Ovary (tissue), 9 donors: ENCODE data around the gene TJP1. TPM values are rescaled to one million over a fixed set of nuclear protein-coding genes. Genes with fewer than 3 reads are reported as not detected.
"Not testable (repeated sequence)": the region's sequence is repeated elsewhere in the genome, so short reads cannot be mapped to it uniquely, and the experiment has no call there.

Experiments
- DNase-seq, 5 donors: peaks; one replicate each; pipeline ENCODE4 v3.0.0-alpha.2; 2019 to 2020
- H3K27ac ChIP-seq, 2 donors: fragments of 200-600 bp; one replicate each; pipeline versions ENCODE4 v1.5.1 to v1.8.0; 2019 to 2022
- H3K27me3 ChIP-seq: fragments of 200-600 bp; one replicate; pipeline ENCODE4 v1.8.0; 2022
- H3K36me3 ChIP-seq: fragments of 200-600 bp; sonication (generic); one replicate; pipeline ENCODE4 v1.5.1; 2019
- H3K4me1 ChIP-seq: one replicate; pipeline ENCODE4 v1.8.1; 2013; ENCODE audit warnings: mild to moderate bottlenecking, moderate library complexity; ENCODE audit not compliant: insufficient read depth
- H3K4me3 ChIP-seq: fragments of 200-600 bp; sonication (generic); one replicate; pipeline ENCODE4 v1.5.1; 2017
- H3K9me3 ChIP-seq, 2 donors: fragments of 200-600 bp in 1 of 2; sonication (generic) in 1 of 2; one replicate each; pipeline versions ENCODE4 v1.5.1 to v1.8.1; 2013 to 2019; ENCODE audit warnings: mild to moderate bottlenecking in 1 of 2, moderate library complexity in 1 of 2
- EP300 ChIP-seq: sonication (generic); formaldehyde crosslinking; IDR thresholded peaks from one replicate; pipeline ENCODE4 v1.6.1; 2017; ENCODE audit warnings: antibody characterized with exemption
- POLR2A ChIP-seq: fragments of 450-650 bp; IDR thresholded peaks from one replicate; pipeline ENCODE4 v1.6.1; 2017; ENCODE audit warnings: antibody characterized with exemption, mild to moderate bottlenecking, moderate library complexity
- WGBS, 3 donors: extraction: QIAGEN DNeasy Blood & Tissue Kit in 1 of 3; methylation state at CpG; one replicate each; pipeline versions ENCODE4 v1.1.5 to v1.1.7; 2013 to 2017; 5-methylcytosine and 5-hydroxymethylcytosine counted together
- intact Hi-C, 4 donors: fragments of 100-400 bp; cut with DNase I; formaldehyde crosslinking; loops; one replicate each; pipeline versions ENCODE4 v1.11.0 to v1.15.1; 2022 to 2023
- polyA plus RNA-seq, 2 donors: library from polyadenylated mRNA; stranded (reverse); fragments of 200-250 nt in 1 of 2; fragments of 350-450 nt in 1 of 2; fragmentation: Illumina TruSeq in 1 of 2; extraction: RNeasy Lipid Tissue Mini Kit (QIAGEN cat#74804) in 1 of 2; gene quantifications; one replicate each; pipeline ENCODE4 v1.2.3, GENCODE V29; 2013 to 2014
- total RNA-seq, 7 donors: library from RNA; depleted of rRNA in 2 of 7; stranded (reverse); fragments of >200 nt in 2 of 7; fragmentation: NEBNext Ultra II Directional in 3 of 7; extraction: Animal tissue kit (Norgen Biotek cat#: 25700) in 3 of 7; gene quantifications; one replicate each; pipeline versions ENCODE4 v1.1.0 to v1.2.4, GENCODE V29; 2016 to 2023
- TF ChIP-seq, protein P1 (sequence below), 3 donors: fragments of 450-650 bp in 2 of 3; fragments of 200-600 bp in 1 of 3; IDR thresholded peaks; one replicate each; pipeline versions ENCODE4 v1.5.1 to v1.8.0; 2016 to 2022; ENCODE audit warnings: antibody characterized with exemption in 3 of 3, mild to moderate bottlenecking in 1 of 3
- donor health status: DM: no; HTN: no; CAD: no; lungs with moderate emphysema.
- donor health status: DM: no; HTN: no; CAD: no.
- donor health status: Bipolar disorder and iron deficiency.
- donor health status: DM: yes; HTN: yes; CAD: no.
- donor health status: DM: no; HTN: no; CAD: no.
- donor health status: DM: yes; HTN: yes; CAD: no.

TJP1 gene
- total and polyA plus RNA-seq, 9 donors: 25.3 to 150 (median 70.1) TPM

DNA sequence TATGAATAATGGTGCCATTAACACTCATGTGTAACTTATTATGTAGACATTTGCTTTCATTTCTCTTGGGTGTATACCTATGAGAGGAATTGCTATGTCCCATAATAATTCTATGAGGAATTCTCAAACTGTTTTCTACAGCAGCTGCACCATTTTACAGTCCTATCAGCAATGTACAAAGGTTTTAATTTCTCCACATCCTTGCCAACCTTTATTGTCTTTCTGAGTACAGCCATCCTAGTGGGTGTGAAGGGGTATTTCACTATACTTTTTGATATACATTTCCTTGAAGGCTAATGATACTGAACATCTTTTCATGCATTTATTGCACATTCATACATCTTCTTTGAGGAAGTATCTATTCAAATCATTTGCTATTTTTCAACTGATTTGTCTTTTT is 34.5 kb downstream of the TJP1 start:
- no peak overlapping the region for H3K4me3 ChIP-seq
- DNase-seq: no peak
- H3K27me3 ChIP-seq: no peaks in the 10 kb centered on the region
- H3K4me1 ChIP-seq: no peaks in the 10 kb centered on the region
- TF ChIP-seq POLR2A (no peak), EP300 (no peak)
- TF ChIP-seq, protein P1, sequence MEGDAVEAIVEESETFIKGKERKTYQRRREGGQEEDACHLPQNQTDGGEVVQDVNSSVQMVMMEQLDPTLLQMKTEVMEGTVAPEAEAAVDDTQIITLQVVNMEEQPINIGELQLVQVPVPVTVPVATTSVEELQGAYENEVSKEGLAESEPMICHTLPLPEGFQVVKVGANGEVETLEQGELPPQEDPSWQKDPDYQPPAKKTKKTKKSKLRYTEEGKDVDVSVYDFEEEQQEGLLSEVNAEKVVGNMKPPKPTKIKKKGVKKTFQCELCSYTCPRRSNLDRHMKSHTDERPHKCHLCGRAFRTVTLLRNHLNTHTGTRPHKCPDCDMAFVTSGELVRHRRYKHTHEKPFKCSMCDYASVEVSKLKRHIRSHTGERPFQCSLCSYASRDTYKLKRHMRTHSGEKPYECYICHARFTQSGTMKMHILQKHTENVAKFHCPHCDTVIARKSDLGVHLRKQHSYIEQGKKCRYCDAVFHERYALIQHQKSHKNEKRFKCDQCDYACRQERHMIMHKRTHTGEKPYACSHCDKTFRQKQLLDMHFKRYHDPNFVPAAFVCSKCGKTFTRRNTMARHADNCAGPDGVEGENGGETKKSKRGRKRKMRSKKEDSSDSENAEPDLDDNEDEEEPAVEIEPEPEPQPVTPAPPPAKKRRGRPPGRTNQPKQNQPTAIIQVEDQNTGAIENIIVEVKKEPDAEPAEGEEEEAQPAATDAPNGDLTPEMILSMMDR (IDR thresholded peaks at IDR 0.05): no peak
- intact Hi-C loops: no loop called here
- H3K36me3 ChIP-seq: no peaks in the 10 kb centered on the region
- no peaks in the 10 kb centered on the region for H3K9me3 ChIP-seq
- H3K27ac ChIP-seq: no peak overlapping the region

DNA sequence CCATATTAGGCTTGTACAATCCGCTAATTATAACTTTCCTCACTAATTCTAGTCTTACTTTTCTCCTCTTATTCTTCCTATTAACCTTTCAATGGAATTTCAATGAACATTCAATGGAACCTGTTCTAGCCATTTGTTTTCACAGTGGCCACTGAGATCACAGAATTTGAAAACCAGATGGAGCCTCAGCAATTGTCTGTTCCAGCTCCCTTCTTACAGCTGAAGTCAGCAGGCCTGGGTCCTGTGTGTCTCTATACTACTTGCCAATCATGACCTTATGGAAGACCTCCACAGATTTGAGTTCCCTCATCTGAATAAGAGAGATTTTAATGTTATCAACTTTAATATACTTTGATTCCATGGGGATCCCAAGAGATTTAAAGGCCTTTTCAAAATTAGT is 36.6 kb downstream of the TJP1 start:
- DNase-seq: no peak
- Histone ChIP-seq H3K9me3 (no peaks in the 10 kb centered on the region), H3K4me3 (no peak overlapping the region), H3K4me1 (no peaks in the 10 kb centered on the region), H3K27me3 (no peaks in the 10 kb centered on the region), H3K27ac (no peak overlapping the region), H3K36me3 (no peaks in the 10 kb centered on the region)
- TF ChIP-seq POLR2A: no peak
- TF ChIP-seq, protein P1 (IDR thresholded peaks at IDR 0.05): no peak
- no peak for TF ChIP-seq EP300
- intact Hi-C loops: no loop called here
- 91 to 100% (median 99%) methylated on average over 1 of the region's 1 CpG for WGBS, 3 donors

DNA sequence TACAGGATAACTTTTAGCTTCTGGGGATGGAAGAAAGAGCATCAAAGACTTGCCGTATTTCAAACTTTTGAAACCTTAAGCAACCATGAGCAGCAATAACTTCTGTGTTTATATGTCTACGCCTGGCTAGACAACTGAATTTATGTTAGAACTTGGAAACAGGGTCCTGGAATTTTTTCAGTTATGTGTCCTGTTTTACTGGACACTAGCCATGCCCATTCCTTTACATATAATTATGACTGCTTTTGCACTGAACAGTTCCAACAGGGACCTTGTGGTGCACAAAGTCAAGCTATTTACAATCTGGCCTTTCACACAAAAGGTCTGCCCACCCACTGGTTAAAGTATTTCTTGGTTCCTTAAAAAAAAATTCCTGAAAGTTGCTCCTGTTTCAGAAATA is 37.1 kb downstream of the TJP1 start:
- intact Hi-C loops: no loop called here

DNA sequence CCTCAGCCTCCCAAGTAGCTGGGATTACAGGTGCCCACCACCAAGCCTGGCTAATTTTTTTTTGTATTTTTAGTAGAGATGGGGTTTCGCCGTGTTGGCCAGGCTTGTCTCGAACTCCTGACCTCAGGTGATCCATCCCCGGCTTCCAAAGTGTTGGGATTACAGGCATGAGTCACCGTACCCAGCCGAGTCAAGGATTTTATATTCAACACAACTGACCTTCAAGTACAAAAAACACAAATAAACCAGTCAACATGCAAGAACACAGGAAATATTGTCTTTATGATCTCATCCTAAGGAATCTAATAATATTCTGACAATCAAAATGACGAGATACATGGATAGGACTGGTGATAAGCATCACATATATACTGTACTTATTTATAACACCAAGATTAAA is 37.9 kb downstream of the TJP1 start:
- H3K4me1 ChIP-seq: no peaks in the 10 kb centered on the region
- H3K27ac ChIP-seq: no peak overlapping the region
- 68 to 84% (median 69%) methylated on average over 7 of the region's 7 CpGs for WGBS, 3 donors
- H3K36me3 ChIP-seq: no peaks in the 10 kb centered on the region
- DNase-seq: no peak
- H3K27me3 ChIP-seq: no peaks in the 10 kb centered on the region
- TF ChIP-seq, protein P1 (IDR thresholded peaks at IDR 0.05): no peak
- no peak for TF ChIP-seq POLR2A
- TF ChIP-seq EP300: no peak
- intact Hi-C loops: no loop called here
- no peak overlapping the region for H3K4me3 ChIP-seq
- H3K9me3 ChIP-seq: no peaks in the 10 kb centered on the region

More for the DNA sequence above, 37.1 kb downstream of the TJP1 start:
- no peak overlapping the region for H3K27ac ChIP-seq
- no peak for DNase-seq
- no peaks in the 10 kb centered on the region for H3K4me1 ChIP-seq
- no peak for TF ChIP-seq EP300
- TF ChIP-seq, protein P1 (IDR thresholded peaks at IDR 0.05): no peak
- TF ChIP-seq POLR2A: no peak
- 77 to 96% (median 82%) methylated on average over 2 of the region's 2 CpGs for WGBS, 3 donors
- H3K9me3 ChIP-seq: no peaks in the 10 kb centered on the region
- H3K27me3 ChIP-seq: no peaks in the 10 kb centered on the region
- H3K4me3 ChIP-seq: no peak overlapping the region
- H3K36me3 ChIP-seq: no peaks in the 10 kb centered on the region

DNA sequence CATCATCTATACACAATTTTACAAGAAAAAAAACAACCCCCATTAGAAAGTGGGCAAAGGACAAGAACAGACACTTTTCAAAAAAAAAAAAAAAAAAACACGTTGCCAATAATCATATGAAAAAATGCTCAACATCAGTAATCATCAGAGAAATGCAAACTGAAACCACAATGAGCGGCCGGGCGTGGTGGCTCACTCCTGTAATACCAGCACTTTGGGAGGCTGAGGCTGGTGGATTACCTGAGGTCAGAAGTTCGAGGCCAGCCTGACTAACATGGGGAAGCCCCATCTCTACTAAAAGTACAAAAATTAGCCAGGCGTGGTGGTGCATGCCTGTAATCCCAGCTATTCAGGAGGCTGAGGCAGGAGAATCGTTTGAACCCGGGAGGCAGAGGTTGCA is 39.5 kb downstream of the TJP1 start:
- H3K36me3 ChIP-seq, intact Hi-C loops, H3K4me1 ChIP-seq, DNase-seq, H3K27ac ChIP-seq, H3K27me3 ChIP-seq, H3K4me3 ChIP-seq, H3K9me3 ChIP-seq: not testable (repeated sequence)
- WGBS, 3 donors: 83 to 91% (median 84%) methylated on average over 8 of the region's 8 CpGs
